ENCODE measurements around the gene GPS2.
A peak's percentile ranks its signal among the peaks of the same experiment; 100 is the strongest.

The GPS2 gene

GRCh38 chr17:7290685-7291084, 24.5 kb downstream of the GPS2 start:
- no peak for DNase-seq

DNA sequence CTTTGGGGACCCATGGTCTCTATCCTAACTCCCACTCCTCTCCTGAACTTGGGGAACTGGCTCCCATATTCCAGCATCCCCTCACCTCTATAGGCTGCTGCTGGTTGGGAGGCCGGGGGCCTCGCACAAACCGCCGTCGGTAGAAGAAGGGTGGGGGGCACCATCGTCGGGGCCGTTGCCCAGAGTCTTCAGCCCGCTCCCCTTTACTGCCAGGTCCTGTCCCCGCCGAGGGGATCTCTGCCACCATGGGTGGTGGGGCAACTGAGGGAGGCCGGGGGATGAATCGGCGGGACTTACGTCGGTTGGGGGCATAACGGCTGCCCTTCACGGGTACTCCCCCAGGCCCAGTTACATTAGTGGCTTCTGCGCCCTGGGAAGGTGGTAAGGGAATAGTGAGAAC, 25.0 kb downstream of the GPS2 start:
- no peak for DNase-seq

GRCh38 chr17:7289256-7290032, 25.7 kb downstream of the GPS2 start:
- DNase-seq = no peak

GRCh38 chr17:7285679-7286078, 29.5 kb downstream of the GPS2 start:
- no peak for DNase-seq

GRCh38 chr17:7284911-7285310, 30.2 kb downstream of the GPS2 start:
- DNase-seq = no peak

DNA sequence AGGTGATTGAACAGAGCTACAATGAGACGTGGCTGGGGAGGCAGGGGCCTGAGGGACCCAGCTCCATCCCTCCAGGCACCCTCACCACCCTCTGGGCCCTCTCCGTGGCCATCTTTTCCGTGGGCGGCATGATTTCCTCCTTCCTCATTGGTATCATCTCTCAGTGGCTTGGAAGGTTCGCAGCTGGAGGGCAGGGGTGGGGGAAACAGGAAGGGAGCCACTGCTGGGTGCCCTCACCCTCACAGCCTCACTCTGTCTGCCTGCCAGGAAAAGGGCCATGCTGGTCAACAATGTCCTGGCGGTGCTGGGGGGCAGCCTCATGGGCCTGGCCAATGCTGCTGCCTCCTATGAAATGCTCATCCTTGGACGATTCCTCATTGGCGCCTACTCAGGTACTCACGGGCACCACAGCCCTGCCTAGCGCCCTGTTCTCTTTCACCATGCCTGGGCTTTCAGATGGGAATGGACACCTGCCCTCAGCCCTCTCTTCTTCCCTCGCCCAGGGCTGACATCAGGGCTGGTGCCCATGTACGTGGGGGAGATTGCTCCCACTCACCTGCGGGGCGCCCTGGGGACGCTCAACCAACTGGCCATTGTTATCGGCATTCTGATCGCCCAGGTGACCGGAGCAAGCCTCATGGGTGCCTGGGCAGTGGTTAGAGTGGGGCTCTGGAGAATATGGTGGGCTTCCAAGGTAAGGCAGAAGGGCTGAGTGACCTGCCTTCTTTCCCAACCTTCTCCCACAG, 31.5 kb downstream of the GPS2 start:
- no peak for DNase-seq

DNA sequence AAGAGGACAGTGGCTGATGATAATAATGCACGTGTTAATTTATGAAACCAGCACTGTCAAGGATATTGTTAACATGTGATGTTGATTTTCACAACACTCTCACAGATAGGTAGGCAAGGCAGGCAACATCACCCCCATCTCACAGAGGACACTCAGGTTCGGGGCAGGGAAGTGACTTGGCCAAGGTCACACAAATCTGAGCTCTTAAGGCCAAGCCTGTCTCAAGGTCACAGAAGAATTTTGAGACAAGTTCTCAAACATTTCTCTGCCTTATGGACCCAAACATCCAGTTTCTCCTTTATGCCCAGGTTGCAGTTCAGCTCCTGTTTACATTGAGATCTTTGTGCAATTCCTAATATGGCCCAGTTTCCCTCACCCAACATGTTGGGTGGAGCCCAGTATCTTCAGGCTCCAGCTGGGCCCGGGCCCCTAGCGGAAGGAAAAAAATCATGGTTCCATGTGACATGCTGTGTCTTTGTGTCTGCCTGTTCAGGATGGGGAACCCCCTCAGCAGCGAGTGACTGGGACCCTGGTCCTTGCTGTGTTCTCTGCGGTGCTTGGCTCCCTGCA, 32.3 kb downstream of the GPS2 start:
- no peak for DNase-seq

- DNase-seq = no peak
Observed at GRCh38 chr17:7281953-7282751, 33.0 kb downstream of the GPS2 start.

- DNase-seq = peak; percentile 36
Observed at GRCh38 chr17:7281074-7281952, 33.8 kb downstream of the GPS2 start, which contains the start of gene SLC2A4. SLC2A4 (plus strand) TSS chr17:7281718; CDS start chr17:7281935, 217 bp downstream.

DNA sequence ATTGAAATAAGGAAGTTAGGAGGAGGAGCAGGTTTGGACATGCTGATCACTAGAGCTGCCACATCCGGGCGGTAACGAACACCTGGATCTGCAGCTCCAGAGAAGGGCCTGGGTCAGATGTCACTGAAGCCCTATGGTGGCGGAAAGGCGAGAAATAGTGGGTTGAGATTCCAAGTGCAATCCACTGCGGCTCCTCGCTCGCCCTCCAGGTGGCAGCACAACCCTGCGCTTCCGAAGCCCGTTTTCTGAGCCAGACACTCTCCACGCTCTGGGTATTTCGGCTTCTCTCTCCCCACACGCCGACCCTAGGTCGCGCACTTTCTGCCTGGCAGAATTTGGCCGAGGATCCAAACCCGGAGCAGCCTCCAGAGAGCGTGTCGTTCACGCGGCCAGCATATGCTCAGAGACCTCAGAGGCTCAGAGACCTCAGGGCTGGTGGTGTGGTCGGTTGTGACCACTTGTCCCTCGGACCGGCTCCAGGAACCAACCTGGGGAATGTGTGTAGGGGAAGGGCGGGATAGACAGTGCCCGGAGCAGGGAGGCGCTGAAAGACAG, 34.6 kb downstream of the GPS2 start:
- peak; percentile 5 for DNase-seq

- no peak for DNase-seq
Observed at GRCh38 chr17:7279448-7279847, 35.7 kb downstream of the GPS2 start.

DNA sequence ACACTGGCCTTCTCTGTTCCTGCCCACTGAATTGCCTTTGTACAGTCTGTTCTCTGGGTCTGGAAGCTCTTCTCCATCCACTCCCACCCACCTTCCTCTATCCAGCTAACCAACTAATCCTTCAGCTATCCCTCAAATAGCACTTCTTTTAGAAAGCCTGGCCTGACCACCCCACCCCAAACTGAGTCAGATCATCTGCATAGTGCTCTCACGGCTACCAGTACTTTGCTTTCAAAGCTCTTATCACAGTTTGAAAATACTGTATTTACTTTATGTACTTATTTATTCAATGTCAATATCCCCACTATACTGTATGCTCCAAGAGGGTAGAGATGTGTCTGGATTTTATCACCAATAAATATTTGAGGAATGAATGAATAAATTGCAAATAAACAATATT, 48.4 kb downstream of the GPS2 start:
- no peak for DNase-seq

DNA sequence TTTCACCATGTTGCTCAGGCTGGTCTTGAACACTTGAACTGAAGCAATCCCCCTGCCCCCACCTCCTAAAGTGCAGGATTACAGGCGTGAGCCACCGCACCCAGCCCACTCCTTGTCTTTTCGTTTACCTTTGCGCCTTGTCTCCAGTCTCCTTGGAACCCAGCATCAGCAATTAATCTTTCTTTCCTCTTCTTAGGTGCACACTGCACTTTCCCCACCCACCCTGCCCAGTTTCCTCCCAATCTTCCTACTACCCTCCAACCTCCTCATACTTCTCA, 51.4 kb downstream of the GPS2 start:
- DNase-seq = no peak

DNA sequence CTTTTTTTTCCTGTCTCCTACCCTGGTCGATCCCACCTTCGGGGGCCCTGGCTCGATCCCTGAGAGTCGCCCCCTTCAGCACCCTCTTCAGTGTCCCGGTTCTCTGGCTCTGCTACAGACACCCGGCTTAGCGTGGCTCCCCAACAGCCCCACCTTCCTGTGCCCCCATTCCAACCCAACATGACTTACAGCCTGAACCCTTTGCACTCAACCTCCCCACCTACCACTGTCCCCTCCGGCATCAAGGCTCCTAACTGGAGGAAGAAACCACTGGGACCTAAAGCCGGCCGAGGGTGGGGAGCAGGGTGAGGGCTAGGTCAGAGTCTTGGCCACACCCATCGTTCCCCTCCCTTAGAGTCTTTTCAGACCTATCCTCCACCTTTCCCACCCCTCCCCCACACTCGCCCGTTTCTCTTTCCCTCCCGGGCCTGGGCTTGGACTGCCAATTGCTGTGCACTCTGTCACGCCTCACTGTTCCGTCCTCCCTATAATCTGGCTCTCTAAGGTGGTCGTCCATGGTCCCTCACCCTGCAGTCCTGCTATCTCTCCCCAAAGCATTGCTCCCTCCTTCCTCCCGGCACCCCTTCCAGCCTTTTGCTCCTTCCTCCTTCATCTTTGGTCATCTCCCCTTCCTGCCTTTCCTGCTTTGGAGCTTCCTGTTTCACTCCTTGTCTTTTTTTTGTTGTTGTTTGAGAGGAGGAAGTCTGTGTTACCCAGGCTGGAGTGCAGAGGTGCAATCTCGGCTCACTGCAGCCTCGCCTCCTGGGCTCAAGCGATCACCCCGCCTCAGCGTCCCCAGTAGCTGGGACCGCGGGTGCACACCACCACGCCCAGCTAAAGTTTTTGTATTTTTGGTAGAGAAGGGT, 52.0 kb downstream of the GPS2 start:
- no peak for DNase-seq
